Measurements from ENCODE around the gene CCNI2.
A peak's percentile ranks its signal among the peaks of the same experiment; 100 is the strongest.

- 0 out of 2 replicates have a peak, but pooled peaks have one; percentile 32 for TF ChIP-seq TAF1 (IDR thresholded peaks at IDR 0.05; ENCODE audit: borderline replicate concordance, insufficient read depth, low read length)
- no peak for TF ChIP-seq REST (IDR thresholded peaks at IDR 0.05; ENCODE audit: insufficient read depth in 1 of 2, low read depth in 2 of 2, low read length in 2 of 2)
- TF ChIP-seq POLR2AphosphoS5 (IDR thresholded peaks at IDR 0.05; ENCODE audit: low read depth, low read length), result no peak
- no peak for TF ChIP-seq SIN3A (IDR thresholded peaks at IDR 0.05; ENCODE audit: borderline replicate concordance, insufficient read depth, low read length)
- TF ChIP-seq FOXP2 (optimal IDR thresholded peaks at IDR 0.05; ENCODE audit: borderline replicate concordance, extremely low read depth, extremely low read length, insufficient read depth), result no peak
Observed at GRCh38 chr5:132777209-132778069, 30.2 kb downstream of the CCNI2 start, which contains the start of gene SEPTIN8.
